ENCODE results near the gene OR51B4. TPM values are rescaled to one million over a fixed set of nuclear protein-coding genes. Genes with fewer than 3 reads are reported as not detected.

OR51B4 gene
- total RNA-seq, 1 experiment from 2014 or later = not detected

GRCh38 chr11:5351208-5351607 lies 49.5 kb upstream of the OR51B4 start, which contains the start of gene OR51B6:
TSS of gene OR51B6 (plus strand) at chr11:5351508. CDS start at chr11:5351508, 0 bp downstream.
- Histone ChIP-seq H3T11ph (ENCODE audit: low read length) (no peak within 1 kb of the TSS), H4K8ac (replicated peaks; ENCODE audit: insufficient read length, low read depth, low read length) (no peak within 1 kb of the TSS), H2AK5ac (ENCODE audit: insufficient read length, low read length) (no peak within 1 kb of the TSS), H2BK120ac (ENCODE audit: low read depth, low read length, poor library complexity, severe bottlenecking) (no peak within 1 kb of the TSS), H2BK15ac (ENCODE audit: low read depth, low read length) (no peak within 1 kb of the TSS), H3K27me3 (ENCODE audit: insufficient read depth, low read length) (no peaks in the 10 kb centered on the region), H2BK5ac (ENCODE audit: insufficient read length, low read length) (no peak within 1 kb of the TSS), H3K79me1 (ENCODE audit: insufficient read depth, low read depth, low read length, poor library complexity, severe bottlenecking) (no peaks in the 10 kb centered on the region), H3K4me1 (ENCODE audit: insufficient read depth, low read length) (peaks cover 7% of the 10 kb centered on the region; the same call in 1 of the 2 replicates), H3K4ac (ENCODE audit: low read depth, low read length) (no peak within 1 kb of the TSS), H2AFZ (ENCODE audit: low read length) (no peak within 1 kb of the TSS), H3K18ac (ENCODE audit: insufficient read length, low read depth, low read length) (no peak within 1 kb of the TSS), H3K23me2 (ENCODE audit: insufficient read length, low read depth, low read length, poor library complexity, severe bottlenecking) (no peaks in the 10 kb centered on the region), H3K14ac (ENCODE audit: insufficient read depth, low read length) (no peak within 1 kb of the TSS), H3K27ac (ENCODE audit: insufficient read length, low read depth, low read length) (no peak within 1 kb of the TSS), H3K9ac (ENCODE audit: extremely low read depth, insufficient read length, low read length) (no peak within 1 kb of the TSS), H3K56ac (ENCODE audit: insufficient read length, low read depth, low read length) (no peak within 1 kb of the TSS), H4K20me1 (ENCODE audit: control insufficient read depth, insufficient read depth, insufficient read length) (no peaks in the 10 kb centered on the region), H3K4me2 (ENCODE audit: insufficient read depth, insufficient read length, low read length) (no peak within 1 kb of the TSS), H2BK12ac (ENCODE audit: insufficient read length, low read depth, low read length) (no peak within 1 kb of the TSS), H4K5ac (ENCODE audit: insufficient read length, low read depth, low read length) (no peak within 1 kb of the TSS), H3K9me3 (ENCODE audit: control insufficient read depth, low read depth, low read length) (no peaks in the 10 kb centered on the region), H2BK20ac (ENCODE audit: low read depth, low read length, poor library complexity, severe bottlenecking) (no peak within 1 kb of the TSS), H3K79me2 (ENCODE audit: insufficient read depth, low read length) (no peaks in the 10 kb centered on the region), H3K23ac (ENCODE audit: insufficient read length, low read depth, low read length) (no peak within 1 kb of the TSS), H4K91ac (ENCODE audit: insufficient read length, low read depth, low read length) (no peak within 1 kb of the TSS)
- H3K4me3 Mint-ChIP-seq = no peak within 1 kb of the TSS
- no peak within 1 kb of the TSS for H3K27ac Mint-ChIP-seq
- no peaks in the 10 kb centered on the region for H3K9me3 Mint-ChIP-seq
- WGBS (ENCODE audit: extremely low coverage, insufficient read length, low lambda C conversion rate) = no CpG with 5 or more reads among the region's 1 CpG
- no peaks in the 10 kb centered on the region for H3K27me3 Mint-ChIP-seq (ENCODE audit: low read depth)
- DNase-seq = no peak
- no peak for TF ChIP-seq CTCF (conservative IDR thresholded peaks at IDR 0.05)
- peaks cover 14 to 15% of the 10 kb centered on the region in 2 experiments for H3K4me1 Mint-ChIP-seq
- no peaks in the 10 kb centered on the region for H3K36me3 Mint-ChIP-seq (ENCODE audit: insufficient read depth in 1 of 3, low read depth in 3 of 3)

All from H9 (cell line).